Large intestine (tissue), 3 donors: ENCODE measurements around the gene NELFB. TPM values are rescaled to one million over a fixed set of nuclear protein-coding genes. Genes with fewer than 3 reads are reported as not detected.
A peak's percentile ranks its signal among the peaks of the same experiment; 100 is the strongest.
"Not testable (repeated sequence)": the region's sequence is repeated elsewhere in the genome, so short reads cannot be mapped to it uniquely, and the experiment has no call there.

Experiments
- DNase-seq, 2 donors: peaks; one replicate each; pipeline versions ENCODE4 v3.0.0 to v3.0.0-alpha.2; 2013
- H3K27ac ChIP-seq: one replicate; pipeline ENCODE4 v1.5.1; 2013; ENCODE audit warnings: low read length
- H3K27me3 ChIP-seq: 2 replicates; pipeline ENCODE4 v1.6.1; 2013; ENCODE audit warnings: low read length; ENCODE audit not compliant: control insufficient read depth, insufficient read depth
- H3K36me3 ChIP-seq: 2 replicates; pipeline ENCODE4 v1.6.1; 2013; ENCODE audit warnings: low read length; ENCODE audit not compliant: control insufficient read depth, insufficient read depth
- H3K4me1 ChIP-seq: one replicate; pipeline ENCODE4 v1.6.1; 2013; ENCODE audit warnings: low read length; ENCODE audit not compliant: control insufficient read depth, insufficient read depth
- H3K4me3 ChIP-seq: one replicate; pipeline ENCODE4 v1.5.1; 2013; ENCODE audit warnings: low read length
- H3K9me3 ChIP-seq: one replicate; pipeline ENCODE4 v1.6.1; 2013; ENCODE audit warnings: mild to moderate bottlenecking, low read depth, low read length, moderate library complexity; ENCODE audit not compliant: control insufficient read depth
- WGBS: methylation state at CpG from one replicate; pipeline ENCODE4 v1.1.5; 2013; ENCODE audit warnings: low lambda C conversion rate; ENCODE audit not compliant: insufficient coverage; 5-methylcytosine and 5-hydroxymethylcytosine counted together
- polyA plus RNA-seq: library from polyadenylated mRNA; unstranded; fragments of 120-200 nt; gene quantifications from one replicate; pipeline ENCODE4 v1.2.1, GENCODE V29; 2013

Gene NELFB
- polyA plus RNA-seq, 1 donor, result 45.9 TPM

GRCh38 chr9:137235424-137236237, 19.5 kb upstream of the NELFB start:
- Histone ChIP-seq H3K27ac (peak overlapping the region; percentile 95), H3K27me3 (no peaks in the 10 kb centered on the region), H3K36me3 (peaks cover 18% of the 10 kb centered on the region), H3K9me3 (peaks cover 24% of the 10 kb centered on the region), H3K4me3 (peak overlapping the region; percentile 80), H3K4me1 (peaks cover 63% of the 10 kb centered on the region)
- WGBS, result no CpG with 5 or more reads among the region's 35 CpGs
- peak in 1 of 2 donors; percentile 68 for DNase-seq

- peaks cover 56% of the 10 kb centered on the region for H3K4me1 ChIP-seq
- peak overlapping the region; percentile 80 for H3K4me3 ChIP-seq
- peak; percentile 97 to 98 for DNase-seq
- peaks cover 18% of the 10 kb centered on the region for H3K36me3 ChIP-seq
- H3K9me3 ChIP-seq, result peaks cover 24% of the 10 kb centered on the region
- H3K27ac ChIP-seq, result peak overlapping the region; percentile 95
- no CpG with 5 or more reads among the region's 31 CpGs for WGBS
- H3K27me3 ChIP-seq, result no peaks in the 10 kb centered on the region
These were observed 18.7 kb upstream of the NELFB start for GRCh38 chr9:137236238-137236935.

- no peak for DNase-seq
- H3K4me1 ChIP-seq, result peaks cover 50% of the 10 kb centered on the region
- WGBS, result no CpG with 5 or more reads among the region's 11 CpGs
- peaks cover 15% of the 10 kb centered on the region for H3K36me3 ChIP-seq
- no peaks in the 10 kb centered on the region for H3K27me3 ChIP-seq
- peak overlapping the region; percentile 95 for H3K27ac ChIP-seq
- H3K4me3 ChIP-seq, result peak overlapping the region; percentile 60
- peaks cover 24% of the 10 kb centered on the region for H3K9me3 ChIP-seq
These were observed 18.1 kb upstream of the NELFB start for GRCh38 chr9:137236936-137237421.

- Histone ChIP-seq H3K36me3 (peaks cover 16% of the 10 kb centered on the region), H3K9me3 (peaks cover 15% of the 10 kb centered on the region), H3K4me1 (peaks cover 47% of the 10 kb centered on the region), H3K4me3 (peak overlapping the region; percentile 60), H3K27ac (peak overlapping the region; percentile 95), H3K27me3 (no peaks in the 10 kb centered on the region)
- peak; percentile 72 to 79 for DNase-seq
- WGBS, result no CpG with 5 or more reads among the region's 13 CpGs
These were observed 17.1 kb upstream of the NELFB start for GRCh38 chr9:137237759-137238726.

GRCh38 chr9:137239541-137240200, 15.5 kb upstream of the NELFB start:
- no CpG with 5 or more reads among the region's 27 CpGs for WGBS
- Histone ChIP-seq H3K36me3 (peaks cover 24% of the 10 kb centered on the region), H3K4me1 (peaks cover 61% of the 10 kb centered on the region), H3K4me3 (peak overlapping the region; percentile 67), H3K27ac (peak overlapping the region; percentile 96)
- not testable (repeated sequence) for H3K9me3 ChIP-seq, H3K27me3 ChIP-seq, DNase-seq

GRCh38 chr9:137240318-137240840, 14.7 kb upstream of the NELFB start:
- WGBS, result no CpG with 5 or more reads among the region's 58 CpGs
- peak; percentile 85 to 90 for DNase-seq
- peak overlapping the region; percentile 67 for H3K4me3 ChIP-seq
- H3K36me3 ChIP-seq, result peaks cover 24% of the 10 kb centered on the region
- H3K27ac ChIP-seq, result peak overlapping the region; percentile 96
- H3K4me1 ChIP-seq, result peaks cover 60% of the 10 kb centered on the region
- no peaks in the 10 kb centered on the region for H3K27me3 ChIP-seq
- H3K9me3 ChIP-seq, result peaks cover 7% of the 10 kb centered on the region

- H3K4me1 ChIP-seq, result peaks cover 58% of the 10 kb centered on the region
- no peaks in the 10 kb centered on the region for H3K27me3 ChIP-seq
- peak; percentile 100 for DNase-seq
- WGBS, result no CpG with 5 or more reads among the region's 67 CpGs
- peaks cover 24% of the 10 kb centered on the region for H3K36me3 ChIP-seq
- peak within 1 kb of the TSS; percentile 81 for H3K4me3 ChIP-seq
- H3K9me3 ChIP-seq, result peaks cover 2% of the 10 kb centered on the region
- H3K27ac ChIP-seq, result peak within 1 kb of the TSS; percentile 96
These were observed 14.2 kb upstream of the NELFB start, which contains the start of gene TUBB4B for GRCh38 chr9:137240841-137241489. TSS of gene TUBB4B (plus strand) at chr9:137241287. CDS start at chr9:137241361, 74 bp downstream.

GRCh38 chr9:137241490-137242268, 13.4 kb upstream of the NELFB start:
- peaks cover 56% of the 10 kb centered on the region for H3K4me1 ChIP-seq
- DNase-seq, result peak in 1 of 2 donors; percentile 72
- WGBS, result no CpG with 5 or more reads among the region's 83 CpGs

More at GRCh38 chr9:137241490-137242268, 13.4 kb upstream of the NELFB start:
- H3K9me3 ChIP-seq, result no peaks in the 10 kb centered on the region
- H3K27ac ChIP-seq, result peak overlapping the region; percentile 86
- H3K36me3 ChIP-seq, result peaks cover 24% of the 10 kb centered on the region
- peak overlapping the region; percentile 81 for H3K4me3 ChIP-seq
- H3K27me3 ChIP-seq, result no peaks in the 10 kb centered on the region
